Loucy (cell line): ENCODE data around the gene UBE2G2.

Source experiments
- H2AFZ ChIP-seq: fragments of 200-600 bp; sonication (generic); 2 replicates; pipeline ENCODE4 v1.6.0; 2016; ENCODE audit warnings: antibody characterized with exemption, mild to moderate bottlenecking, low read length, moderate library complexity
- H3F3A ChIP-seq: fragments of 200-600 bp; 2 replicates; pipeline ENCODE4 v1.6.0; 2016; ENCODE audit warnings: antibody characterized with exemption, low read depth, mild to moderate bottlenecking
- H3K27me3 ChIP-seq: fragments of 200-600 bp; sonication (generic); 2 replicates; pipeline ENCODE4 v1.6.1; 2014; ENCODE audit warnings: low read length, mild to moderate bottlenecking; ENCODE audit not compliant: insufficient read depth, poor library complexity, severe bottlenecking
- H3K36me3 ChIP-seq: fragments of 200-600 bp; sonication (generic); 2 replicates; pipeline ENCODE4 v1.6.1; 2016; ENCODE audit warnings: low read length; ENCODE audit not compliant: insufficient read depth
- H3K4me1 ChIP-seq: fragments of 200-600 bp; sonication (generic); 2 replicates; pipeline ENCODE4 v1.5.1; 2014; ENCODE audit warnings: low read length, mild to moderate bottlenecking; ENCODE audit not compliant: insufficient read depth, poor library complexity, severe bottlenecking
- H3K4me2 ChIP-seq: fragments of 200-600 bp; sonication (generic); 2 replicates; pipeline ENCODE4 v1.6.0; 2014; ENCODE audit warnings: antibody characterized with exemption, low read length, low read depth, mild to moderate bottlenecking; ENCODE audit not compliant: poor library complexity, severe bottlenecking
- H3K4me3 ChIP-seq: fragments of 200-600 bp; sonication (generic); 2 replicates; pipeline ENCODE4 v1.5.1; 2014; ENCODE audit warnings: low read length, mild to moderate bottlenecking, mixed read lengths; ENCODE audit not compliant: poor library complexity, severe bottlenecking
- H3K79me2 ChIP-seq: fragments of 200-600 bp; sonication (generic); 2 replicates; pipeline ENCODE4 v1.6.1; 2014; ENCODE audit warnings: low read length; ENCODE audit not compliant: insufficient read depth
- H3K9ac ChIP-seq: fragments of 200-600 bp; sonication (generic); 2 replicates; pipeline ENCODE4 v1.6.0; 2014; ENCODE audit warnings: mild to moderate bottlenecking, low read depth, low read length, moderate library complexity; ENCODE audit not compliant: poor library complexity, severe bottlenecking
- H3K9me2 ChIP-seq: fragments of 200-600 bp; sonication (generic); replicated peaks from 2 replicates; pipeline ENCODE4 v1.6.1; 2016; ENCODE audit warnings: low read depth, low read length, mixed read lengths
- H3K9me3 ChIP-seq: fragments of 200-600 bp; sonication (generic); 2 replicates; pipeline ENCODE4 v1.6.1; 2014; ENCODE audit warnings: mild to moderate bottlenecking, antibody characterized with exemption, low read length, low read depth; ENCODE audit not compliant: insufficient read depth
- H4K20me1 ChIP-seq: fragments of 200-600 bp; sonication (generic); 2 replicates; pipeline ENCODE4 v1.6.0; 2014; ENCODE audit warnings: antibody characterized with exemption, low read length, mild to moderate bottlenecking; ENCODE audit not compliant: insufficient read depth, poor library complexity, severe bottlenecking
- CTCF ChIP-seq: fragments of 200-600 bp; sonication (generic); conservative IDR thresholded peaks from 2 replicates; pipeline ENCODE4 v1.5.1; 2014; ENCODE audit warnings: mild to moderate bottlenecking, antibody characterized with exemption, low read length
- EZH2phosphoT487 ChIP-seq: fragments of 200-600 bp; IDR thresholded peaks from 2 replicates; pipeline ENCODE4 v1.6.1; 2018; ENCODE audit warnings: antibody characterized with exemption, mild to moderate bottlenecking, moderate library complexity, borderline replicate concordance

The UBE2G2 gene

GRCh38 chr21:44729336-44730027, 72.1 kb downstream of the UBE2G2 start:
- H3K9ac ChIP-seq: no peak overlapping the region
- H3K9me3 ChIP-seq: no peaks in the 10 kb centered on the region
- H4K20me1 ChIP-seq: no peaks in the 10 kb centered on the region
- no peaks in the 10 kb centered on the region for H3K27me3 ChIP-seq
- H3K4me1 ChIP-seq: no peaks in the 10 kb centered on the region
- H3K36me3 ChIP-seq: no peaks in the 10 kb centered on the region
- no peaks in the 10 kb centered on the region for H3K9me2 ChIP-seq
- no peak overlapping the region for H2AFZ ChIP-seq
- H3F3A ChIP-seq: no peaks in the 10 kb centered on the region
- H3K4me2 ChIP-seq: no peak overlapping the region
- TF ChIP-seq CTCF (no peak), EZH2phosphoT487 (no peak)
- H3K4me3 ChIP-seq: no peak overlapping the region
- H3K79me2 ChIP-seq: no peaks in the 10 kb centered on the region

- no peaks in the 10 kb centered on the region for H3K4me1 ChIP-seq
- no peaks in the 10 kb centered on the region for H3K79me2 ChIP-seq
- H3K36me3 ChIP-seq: no peaks in the 10 kb centered on the region
- H4K20me1 ChIP-seq: no peaks in the 10 kb centered on the region
- H3K9me2 ChIP-seq: no peaks in the 10 kb centered on the region
- no peaks in the 10 kb centered on the region for H3F3A ChIP-seq
- H3K9me3 ChIP-seq: no peaks in the 10 kb centered on the region
- H3K9ac ChIP-seq: no peak overlapping the region
- no peak for TF ChIP-seq CTCF
- no peak for TF ChIP-seq EZH2phosphoT487
- H3K4me2 ChIP-seq: no peak overlapping the region
- H2AFZ ChIP-seq: no peak overlapping the region
- no peaks in the 10 kb centered on the region for H3K27me3 ChIP-seq
- H3K4me3 ChIP-seq: no peak overlapping the region
Measured at GRCh38 chr21:44728716-44729115, 72.9 kb downstream of the UBE2G2 start.

DNA sequence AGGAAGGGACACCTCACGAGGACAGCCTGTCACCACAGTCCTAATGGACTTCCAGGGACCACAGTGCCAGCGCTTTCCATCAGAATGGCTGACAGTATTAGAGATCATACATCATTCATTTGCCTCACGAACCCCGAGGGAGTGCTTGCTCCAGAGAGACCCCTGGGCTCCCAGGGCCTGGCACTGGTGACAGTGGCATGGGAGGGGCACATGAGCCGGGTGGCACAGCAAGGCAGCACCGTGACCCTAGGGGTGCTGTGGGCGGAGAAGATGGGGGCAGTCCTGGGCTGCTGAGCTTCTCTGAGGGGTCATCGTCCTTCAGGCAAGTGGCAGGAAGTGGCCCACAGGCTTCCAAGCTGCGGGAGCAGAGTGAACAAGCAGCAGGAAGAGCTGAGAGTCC, 73.9 kb downstream of the UBE2G2 start:
- Histone ChIP-seq H3K9me3 (no peaks in the 10 kb centered on the region), H3K79me2 (no peaks in the 10 kb centered on the region), H3K27me3 (no peaks in the 10 kb centered on the region)

More for the DNA sequence above, 73.9 kb downstream of the UBE2G2 start:
- Histone ChIP-seq H2AFZ (no peak overlapping the region), H3K9ac (no peak overlapping the region), H3K36me3 (no peaks in the 10 kb centered on the region), H3K4me2 (no peak overlapping the region), H3F3A (no peaks in the 10 kb centered on the region), H3K4me1 (peaks cover 5% of the 10 kb centered on the region), H3K9me2 (no peaks in the 10 kb centered on the region), H4K20me1 (no peaks in the 10 kb centered on the region), H3K4me3 (no peak overlapping the region)
- no peak for TF ChIP-seq EZH2phosphoT487
- no peak for TF ChIP-seq CTCF
